Head of caudate nucleus (tissue), 42 donors: ENCODE measurements around the gene OR10A6.

Experiments
- DNase-seq, 42 donors: peaks; one replicate each; pipeline versions ENCODE4 v3.0.0 to v3.0.0-alpha.2; 2020 to 2021; ENCODE audit warnings: mixed read lengths in 7 of 42
- intact Hi-C: fragments of 100-400 bp; cut with DNase I; formaldehyde crosslinking; loops from one replicate; pipeline ENCODE4 v1.15.0; 2022

Gene OR10A6

GRCh38 chr11:7931168-7931567 is at the start of gene OR10A6:
Gene OR10A6 (minus strand): TSS chr11:7931268. CDS start chr11:7928662, 2,606 bp downstream.
- no peak for DNase-seq
- intact Hi-C loops = no loop called here

GRCh38 chr11:7977232-7977917 is 46.3 kb upstream of the OR10A6 start:
- intact Hi-C loops = no loop called here
- no peak for DNase-seq

- DNase-seq = no peak
- intact Hi-C loops = no loop called here
These were observed 43.6 kb upstream of the OR10A6 start for GRCh38 chr11:7974668-7975067.

GRCh38 chr11:7973011-7973410 is 41.9 kb upstream of the OR10A6 start:
- intact Hi-C loops = no loop called here
- DNase-seq = no peak

- DNase-seq = no peak
- intact Hi-C loops = no loop called here
These were observed 40.8 kb upstream of the OR10A6 start for GRCh38 chr11:7971846-7972245.

- intact Hi-C loops = no loop called here
- no peak for DNase-seq
These were observed 38.9 kb upstream of the OR10A6 start for GRCh38 chr11:7969756-7970646.

- intact Hi-C loops = no loop called here
- no peak for DNase-seq
These were observed 37.6 kb upstream of the OR10A6 start for GRCh38 chr11:7968686-7969085.

- no peak for DNase-seq
- intact Hi-C loops = no loop called here
These were observed 36.8 kb upstream of the OR10A6 start for GRCh38 chr11:7967826-7968225.

GRCh38 chr11:7967097-7967496 is 36.0 kb upstream of the OR10A6 start:
- intact Hi-C loops = no loop called here

GRCh38 chr11:7965386-7965785 is 34.3 kb upstream of the OR10A6 start, which contains the start of gene NLRP10:
Gene NLRP10 (minus strand): TSS chr11:7965447. CDS start chr11:7963495, 1,952 bp downstream.
- intact Hi-C loops = no loop called here
- no peak for DNase-seq

More at GRCh38 chr11:7967097-7967496, 36.0 kb upstream of the OR10A6 start:
- no peak for DNase-seq

- intact Hi-C loops = no loop called here
- DNase-seq = no peak
These were observed 33.8 kb upstream of the OR10A6 start for GRCh38 chr11:7964873-7965272.

GRCh38 chr11:7964261-7964660 is 33.2 kb upstream of the OR10A6 start:
- intact Hi-C loops = no loop called here
- DNase-seq = no peak

GRCh38 chr11:7955191-7955590 is 24.1 kb upstream of the OR10A6 start:
- intact Hi-C loops = no loop called here

GRCh38 chr11:7949934-7950333 is 18.9 kb upstream of the OR10A6 start:
- no peak for DNase-seq
- intact Hi-C loops = no loop called here

More at GRCh38 chr11:7955191-7955590, 24.1 kb upstream of the OR10A6 start:
- no peak for DNase-seq

- intact Hi-C loops = no loop called here
- DNase-seq = no peak
These were observed 13.1 kb upstream of the OR10A6 start for GRCh38 chr11:7944123-7944522.

- intact Hi-C loops = no loop called here
- no peak for DNase-seq
These were observed 10.5 kb upstream of the OR10A6 start, which contains the start of gene OR10A3 for GRCh38 chr11:7941608-7942007. Gene OR10A3 (minus strand): TSS chr11:7941708. CDS start chr11:7939520, 2,188 bp downstream.

GRCh38 chr11:7941146-7941545 is 10.1 kb upstream of the OR10A6 start:
- no peak for DNase-seq
- intact Hi-C loops = no loop called here

GRCh38 chr11:7936615-7937014 is 5.5 kb upstream of the OR10A6 start:
- intact Hi-C loops = no loop called here
- no peak for DNase-seq

- no peak for DNase-seq
- intact Hi-C loops = no loop called here
These were observed 3.4 kb downstream of the OR10A6 start for GRCh38 chr11:7927635-7928034.

GRCh38 chr11:7924536-7924935 is 6.5 kb downstream of the OR10A6 start:
- DNase-seq = no peak
- intact Hi-C loops = no loop called here
